GM10266 (cell line): ENCODE results near the gene RAB9A.

Experiments used
- DNase-seq: peaks from one replicate; pipeline ENCODE4 v3.0.0; 2012; ENCODE audit errors: extremely low spot score
- TF ChIP-seq, protein P1 (sequence below): IDR thresholded peaks from 2 replicates; pipeline ENCODE4 v1.5.1; 2012; ENCODE audit warnings: mild to moderate bottlenecking, low read depth; ENCODE audit not compliant: control insufficient read depth, insufficient read depth; ENCODE audit errors: missing control alignments

The RAB9A gene

DNA sequence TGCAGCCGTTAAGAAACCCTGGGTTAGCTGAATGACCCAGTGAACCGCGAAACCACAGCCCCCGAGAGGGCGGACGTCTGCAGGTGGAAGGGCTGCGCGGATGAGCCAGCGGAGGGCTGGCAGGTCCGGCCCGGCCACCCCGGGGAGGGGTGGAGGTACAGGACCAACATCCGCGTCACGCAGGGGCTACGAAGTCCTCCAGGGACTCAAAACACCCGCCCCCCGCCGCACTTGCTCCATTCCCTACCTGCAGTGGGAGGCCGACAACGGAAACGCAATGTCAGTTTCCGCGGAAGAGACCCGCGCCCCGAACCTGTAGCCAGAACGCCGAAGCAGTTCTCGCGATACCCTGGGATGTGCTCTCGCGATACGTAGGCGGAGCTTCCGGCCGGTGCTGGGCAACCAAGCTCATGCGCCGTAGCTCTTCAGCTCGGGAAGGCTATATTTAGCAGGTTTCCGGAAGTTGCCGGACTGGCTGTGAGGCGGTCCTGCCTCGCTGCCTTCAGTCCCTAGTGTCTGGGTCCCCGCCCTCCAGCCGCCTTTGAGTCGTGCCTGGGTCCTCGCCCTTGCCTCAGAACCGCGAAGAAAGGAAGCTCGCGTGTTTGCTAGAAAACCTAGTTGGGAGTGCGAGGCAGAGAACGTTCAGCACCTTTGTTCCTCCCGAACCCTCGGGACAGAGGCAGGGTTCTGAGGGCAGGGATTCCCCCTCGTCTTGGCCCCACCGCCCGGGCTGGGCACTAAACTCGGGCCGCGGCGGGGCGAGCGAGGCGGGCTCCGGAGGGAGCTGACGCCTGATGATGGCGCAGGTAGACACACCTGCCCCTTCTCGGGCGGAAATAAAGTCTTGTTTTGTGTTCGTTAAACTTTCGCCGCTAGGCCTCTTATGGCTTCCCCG is 45.6 kb downstream of the RAB9A start, which contains the start of the genes OFD1 and TRAPPC2:
OFD1 (plus strand) TSS at position 471 of the 895 bp plus-strand sequence; CDS start at position 795, 324 bp downstream.
TRAPPC2 (minus strand) TSS at position 343 of the 895 bp plus-strand sequence. CDS start 14,657 bp downstream, outside the sequence.
- peak; percentile 78 for DNase-seq
- TF ChIP-seq, protein P1, sequence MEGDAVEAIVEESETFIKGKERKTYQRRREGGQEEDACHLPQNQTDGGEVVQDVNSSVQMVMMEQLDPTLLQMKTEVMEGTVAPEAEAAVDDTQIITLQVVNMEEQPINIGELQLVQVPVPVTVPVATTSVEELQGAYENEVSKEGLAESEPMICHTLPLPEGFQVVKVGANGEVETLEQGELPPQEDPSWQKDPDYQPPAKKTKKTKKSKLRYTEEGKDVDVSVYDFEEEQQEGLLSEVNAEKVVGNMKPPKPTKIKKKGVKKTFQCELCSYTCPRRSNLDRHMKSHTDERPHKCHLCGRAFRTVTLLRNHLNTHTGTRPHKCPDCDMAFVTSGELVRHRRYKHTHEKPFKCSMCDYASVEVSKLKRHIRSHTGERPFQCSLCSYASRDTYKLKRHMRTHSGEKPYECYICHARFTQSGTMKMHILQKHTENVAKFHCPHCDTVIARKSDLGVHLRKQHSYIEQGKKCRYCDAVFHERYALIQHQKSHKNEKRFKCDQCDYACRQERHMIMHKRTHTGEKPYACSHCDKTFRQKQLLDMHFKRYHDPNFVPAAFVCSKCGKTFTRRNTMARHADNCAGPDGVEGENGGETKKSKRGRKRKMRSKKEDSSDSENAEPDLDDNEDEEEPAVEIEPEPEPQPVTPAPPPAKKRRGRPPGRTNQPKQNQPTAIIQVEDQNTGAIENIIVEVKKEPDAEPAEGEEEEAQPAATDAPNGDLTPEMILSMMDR: no peak

DNA sequence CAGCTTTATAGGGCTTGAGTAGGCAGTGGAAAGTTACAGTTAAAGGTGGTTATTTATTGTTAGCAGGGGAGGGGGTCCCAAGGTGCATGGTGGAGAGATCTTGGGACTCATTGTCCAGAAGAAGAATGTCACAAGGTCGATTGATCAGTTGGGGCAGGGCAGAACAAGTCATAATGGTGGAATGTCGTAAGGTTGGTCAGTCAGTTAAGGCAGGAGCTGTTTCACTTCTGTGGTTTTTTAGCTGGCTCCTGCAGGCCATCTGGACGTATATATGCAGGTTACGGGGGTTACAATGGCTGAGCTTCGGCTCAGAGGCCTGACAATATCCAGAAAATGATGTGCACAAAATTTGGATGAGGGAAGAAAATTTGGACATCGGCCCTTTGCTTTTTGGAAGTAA is 52.8 kb downstream of the RAB9A start:
- DNase-seq: no peak
- TF ChIP-seq, protein P1: no peak

DNA sequence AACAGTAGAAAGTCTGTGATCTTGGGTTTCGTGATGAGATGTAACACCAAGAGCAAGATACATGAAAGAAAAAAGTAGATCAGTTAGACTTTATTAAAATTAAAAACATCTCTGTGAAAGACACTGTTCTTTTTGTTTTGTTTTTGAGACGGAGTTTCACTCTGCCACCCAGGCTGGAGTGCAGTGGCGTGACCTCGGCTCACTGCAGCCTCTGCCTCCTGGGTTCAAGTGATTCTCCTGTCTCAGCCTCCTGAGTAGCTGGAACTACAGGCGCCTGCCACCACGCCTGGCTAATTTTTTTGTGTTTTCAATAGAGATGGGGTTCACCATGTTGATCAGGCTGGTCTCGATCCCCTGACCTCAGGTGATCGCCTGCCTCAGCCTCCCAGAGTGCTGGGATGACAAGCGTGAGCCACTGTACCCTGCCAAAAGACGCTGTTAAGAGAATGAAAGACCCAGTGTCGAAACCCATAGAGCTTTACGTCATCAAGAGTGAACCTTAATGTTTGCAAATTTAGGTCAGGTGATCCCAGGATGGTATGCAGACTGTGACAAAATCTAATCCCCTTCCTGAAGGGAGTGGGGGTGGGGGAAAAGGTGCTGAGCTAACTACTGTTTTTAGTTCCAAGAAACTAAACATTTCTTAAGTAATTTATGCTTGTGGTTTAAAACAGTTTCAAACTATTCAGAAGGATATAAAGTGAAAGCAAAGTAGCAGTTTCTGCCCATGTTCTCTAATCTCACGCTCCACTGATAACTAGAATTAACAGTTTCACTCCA is 53.7 kb downstream of the RAB9A start:
- peak; percentile 50 for DNase-seq

DNA sequence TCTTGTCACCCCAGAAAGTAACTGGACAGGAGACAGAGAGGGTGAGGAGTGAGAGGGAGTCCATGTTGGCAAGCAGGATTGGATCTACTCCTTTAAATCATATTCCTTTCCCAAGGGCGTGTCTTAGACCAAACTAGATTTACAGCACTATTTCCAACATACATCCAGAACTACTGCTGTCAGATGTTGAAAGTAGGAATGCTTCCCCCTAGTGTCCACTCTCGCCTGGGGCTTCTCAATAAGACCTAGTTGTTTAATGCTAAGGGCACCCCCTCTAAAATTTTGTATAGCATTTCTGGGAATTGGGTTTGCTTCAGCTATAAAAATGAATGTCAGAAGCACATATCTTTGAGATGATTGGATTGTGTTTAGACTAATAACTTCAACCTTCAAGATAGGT is 58.9 kb downstream of the RAB9A start:
- TF ChIP-seq, protein P1: peak; percentile 39
- DNase-seq: no peak

More for the DNA sequence above, 53.7 kb downstream of the RAB9A start:
- TF ChIP-seq, protein P1: no peak

DNA sequence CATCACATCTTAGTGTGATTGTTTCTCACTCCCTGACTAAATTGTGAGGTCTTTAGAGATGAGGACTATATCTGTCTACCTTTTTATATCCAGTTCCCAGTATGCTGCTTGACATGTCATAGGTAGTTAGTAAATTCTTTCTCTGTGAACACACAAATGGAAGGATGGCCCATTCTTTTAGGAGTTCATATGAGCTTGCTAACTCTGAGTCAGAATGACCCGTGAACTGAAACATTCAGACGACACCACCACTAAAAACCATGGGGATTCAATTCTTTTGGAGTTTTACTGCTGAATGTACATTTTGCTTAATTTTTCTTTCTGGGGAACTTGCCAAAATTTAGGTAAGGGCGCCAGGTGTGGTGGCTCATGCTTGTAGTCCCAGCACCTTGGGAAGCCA is 59.6 kb downstream of the RAB9A start:
- TF ChIP-seq, protein P1: no peak
- DNase-seq: no peak

DNA sequence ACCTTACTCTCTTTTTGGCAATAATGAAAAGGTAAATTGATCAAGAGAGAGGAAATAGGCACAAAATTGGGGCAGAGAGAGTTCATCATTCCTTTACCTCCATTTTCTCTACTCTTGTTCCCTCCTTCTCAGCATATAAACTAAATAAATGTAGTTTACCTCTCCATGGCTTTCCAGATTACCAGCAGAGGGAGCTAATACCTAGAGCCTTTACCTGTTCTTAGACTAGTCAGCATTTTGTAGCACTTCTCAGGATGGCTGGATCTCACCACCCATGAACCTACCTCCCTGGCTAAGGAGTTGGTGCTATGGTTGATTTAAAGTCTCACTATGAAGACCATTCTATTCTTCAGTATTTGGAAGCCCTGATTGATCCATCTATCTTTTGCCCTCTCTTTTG is 61.3 kb downstream of the RAB9A start:
- TF ChIP-seq, protein P1: peak; percentile 38
- peak; percentile 5 for DNase-seq
